A549 (cell line): ENCODE data around the gene PCGF1.

Experiments
- CEBPB ChIP-seq, 2 experiments: fragments of >200 bp in 1 of 2; sonication (Bioruptor Twin) in 1 of 2; formaldehyde crosslinking in 1 of 2; IDR thresholded peaks; 2 replicates each; pipeline ENCODE4 v1.6.1; 2012 to 2016
- CTCF ChIP-seq: fragments of >200 bp; sonication (Bioruptor Twin); formaldehyde crosslinking; IDR thresholded peaks from 3 replicates; pipeline ENCODE4 v1.5.1; 2016
- JUN ChIP-seq, 2 experiments: fragments of >200 bp; sonication (Bioruptor Twin); formaldehyde crosslinking; IDR thresholded peaks; 2 replicates in 1 of 2; 3 replicates in 1 of 2; pipeline ENCODE4 v1.6.1; 2016 to 2017
- MAX ChIP-seq: IDR thresholded peaks from 2 replicates; pipeline ENCODE4 v1.6.1; 2012
- PBX3 ChIP-seq: IDR thresholded peaks from 2 replicates; pipeline ENCODE4 v1.6.1; 2012
- POLR2A ChIP-seq: IDR thresholded peaks from 2 replicates; pipeline ENCODE4 v1.6.1; 2012; ENCODE audit warnings: mild to moderate bottlenecking, low read length
- RAD21 ChIP-seq, 2 experiments: fragments of >200 bp in 1 of 2; sonication (Bioruptor Twin) in 1 of 2; formaldehyde crosslinking in 1 of 2; IDR thresholded peaks in 1 of 2; conservative IDR thresholded peaks in 1 of 2; 2 replicates in 1 of 2; 3 replicates in 1 of 2; pipeline ENCODE4 v1.6.1; 2012 to 2018; ENCODE audit warnings: inconsistent platforms in 1 of 2
- RFX5 ChIP-seq: fragments of 450-650 bp; IDR thresholded peaks from 2 replicates; pipeline ENCODE4 v1.7.1; 2014; ENCODE audit warnings: antibody characterized with exemption, mild to moderate bottlenecking, moderate library complexity

GRCh38 chr2:74501335-74502071 lies 6.0 kb downstream of the PCGF1 start:
- TF ChIP-seq CEBPB (IDR thresholded peaks at IDR 0.05) = no peak
- TF ChIP-seq CTCF = no peak
- no peak for TF ChIP-seq JUN (IDR thresholded peaks at IDR 0.05)
- TF ChIP-seq RAD21 (conservative IDR thresholded peaks at IDR 0.05 in 1 of 2, IDR thresholded peaks at IDR 0.05 in 1 of 2) = no peak
- no peak for TF ChIP-seq MAX
- no peak for TF ChIP-seq RFX5
- TF ChIP-seq POLR2A = no peak
- TF ChIP-seq PBX3 = no peak
